ENCODE data around the gene RASSF3. TPM values are rescaled to one million over a fixed set of nuclear protein-coding genes. Genes with fewer than 3 reads are reported as not detected.

The RASSF3 gene
- total and polyA plus RNA-seq, 12 donors: 21.6 to 159 (median 82.4) TPM

DNA sequence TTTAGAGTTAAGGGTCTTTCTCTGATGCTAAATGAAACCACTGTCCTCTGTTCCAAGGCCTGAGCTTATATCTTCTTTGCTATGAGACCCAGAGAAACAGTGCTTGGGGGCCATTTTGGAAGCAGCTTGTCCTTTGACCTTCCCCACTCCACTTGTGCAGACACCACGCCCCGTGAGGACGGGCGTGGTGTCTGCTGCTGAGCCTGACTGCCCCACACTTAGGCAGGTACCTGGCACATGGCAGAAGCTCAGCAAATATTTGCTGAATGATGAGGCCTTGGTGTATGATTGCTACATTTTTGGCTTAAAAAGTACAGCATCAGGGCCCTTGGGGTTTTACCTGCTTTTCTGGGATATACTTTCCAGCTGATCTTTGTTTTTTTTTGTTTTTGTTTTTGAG is 69.9 kb downstream of the RASSF3 start:
- intact Hi-C loops (cut with DNase I): loop anchor here in 4 of 10 donors (5.0 kb wide), 1 partner anchor 68 kb away; the partner anchor contains the start of gene RASSF3 (in 4 of the 4)
- peak overlapping the region; percentile 2 to 89 (median 82) for H3K27ac ChIP-seq
- peaks cover 16 to 98% (median 76%) of the 10 kb centered on the region in 9 donors for H3K4me1 ChIP-seq
- H3K27me3 ChIP-seq: no peaks in the 10 kb centered on the region
- no peak for ATAC-seq
- peaks cover 0 to 9% (median 2%) of the 10 kb centered on the region in 9 donors for H3K36me3 ChIP-seq
- 56 to 77% methylated on average over 4 of the region's 4 CpGs for WGBS, 2 donors
- peak overlapping the region in 3 of 10 donors; percentile 14 to 26 (median 20) for H3K4me3 ChIP-seq
- DNase-seq: no peak
- TF ChIP-seq, protein P1, sequence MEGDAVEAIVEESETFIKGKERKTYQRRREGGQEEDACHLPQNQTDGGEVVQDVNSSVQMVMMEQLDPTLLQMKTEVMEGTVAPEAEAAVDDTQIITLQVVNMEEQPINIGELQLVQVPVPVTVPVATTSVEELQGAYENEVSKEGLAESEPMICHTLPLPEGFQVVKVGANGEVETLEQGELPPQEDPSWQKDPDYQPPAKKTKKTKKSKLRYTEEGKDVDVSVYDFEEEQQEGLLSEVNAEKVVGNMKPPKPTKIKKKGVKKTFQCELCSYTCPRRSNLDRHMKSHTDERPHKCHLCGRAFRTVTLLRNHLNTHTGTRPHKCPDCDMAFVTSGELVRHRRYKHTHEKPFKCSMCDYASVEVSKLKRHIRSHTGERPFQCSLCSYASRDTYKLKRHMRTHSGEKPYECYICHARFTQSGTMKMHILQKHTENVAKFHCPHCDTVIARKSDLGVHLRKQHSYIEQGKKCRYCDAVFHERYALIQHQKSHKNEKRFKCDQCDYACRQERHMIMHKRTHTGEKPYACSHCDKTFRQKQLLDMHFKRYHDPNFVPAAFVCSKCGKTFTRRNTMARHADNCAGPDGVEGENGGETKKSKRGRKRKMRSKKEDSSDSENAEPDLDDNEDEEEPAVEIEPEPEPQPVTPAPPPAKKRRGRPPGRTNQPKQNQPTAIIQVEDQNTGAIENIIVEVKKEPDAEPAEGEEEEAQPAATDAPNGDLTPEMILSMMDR (IDR thresholded peaks at IDR 0.05): no peak
- no peaks in the 10 kb centered on the region for H3K9me3 ChIP-seq

DNA sequence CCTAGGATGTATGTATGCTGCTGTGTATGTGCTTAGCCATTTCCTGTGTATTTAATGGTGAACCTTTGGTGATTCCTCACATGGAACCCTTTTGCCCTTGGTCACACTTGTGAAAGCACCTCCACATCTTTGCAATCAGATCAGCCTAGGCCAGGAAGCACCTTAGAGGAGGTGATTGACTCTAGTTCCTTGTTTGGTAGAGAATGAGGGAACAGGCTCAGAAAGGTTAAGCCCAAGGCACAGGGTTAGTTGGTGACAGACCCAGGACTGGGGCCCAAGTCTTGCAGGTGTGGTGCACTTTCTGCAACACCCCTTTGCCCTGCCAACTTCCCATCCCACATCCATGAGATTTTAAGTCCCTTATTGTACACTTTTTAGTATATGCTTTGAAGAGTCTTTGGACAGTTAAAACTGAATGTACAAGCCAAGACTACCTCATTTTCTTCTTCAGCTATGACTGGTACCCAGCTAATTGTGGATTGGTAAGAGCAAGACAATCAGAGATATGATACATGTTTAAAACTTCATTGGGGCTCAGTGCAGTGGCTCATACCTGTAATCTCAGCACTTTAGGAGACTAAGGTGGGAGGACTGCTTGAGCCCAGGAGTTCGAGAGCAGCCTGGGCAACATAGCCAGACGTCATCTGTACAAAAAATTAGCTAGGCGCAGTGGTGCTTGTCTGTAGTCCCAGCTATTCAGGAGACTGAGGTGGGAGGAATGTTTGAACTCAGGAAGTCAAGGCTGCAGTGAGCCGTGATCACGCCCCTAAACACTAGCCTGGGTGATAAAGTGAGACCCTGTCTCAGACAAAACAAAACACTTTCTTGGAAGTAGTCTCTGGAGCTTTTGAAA is 71.1 kb downstream of the RASSF3 start:
- Histone ChIP-seq H3K4me3 (no peak overlapping the region), H3K4me1 (peaks cover 16 to 94% (median 65%) of the 10 kb centered on the region in 9 donors), H3K27ac (peak overlapping the region in 9 of 10 donors; percentile 7 to 89 (median 82)), H3K9me3 (no peaks in the 10 kb centered on the region), H3K27me3 (no peaks in the 10 kb centered on the region), H3K36me3 (peaks cover 0 to 21% (median 12%) of the 10 kb centered on the region in 9 donors)
- ATAC-seq (no peak), DNase-seq (no peak)
- intact Hi-C loops (cut with DNase I): loop anchor here in 4 of 10 donors (5.0 kb wide), 1 partner anchor 69 kb away; the partner anchor contains the start of gene RASSF3 (in 4 of the 4)
- TF ChIP-seq, protein P1 (IDR thresholded peaks at IDR 0.05): no peak
- 67 to 80% methylated on average over 5 of the region's 5 CpGs for WGBS, 2 donors

GRCh38 chr12:64682572-64683277 is 72.4 kb downstream of the RASSF3 start:
- 16 to 26% methylated on average over 6 of the region's 6 CpGs for WGBS, 2 donors
- peak overlapping the region; percentile 7 to 89 (median 81) for H3K27ac ChIP-seq

More at GRCh38 chr12:64682572-64683277, 72.4 kb downstream of the RASSF3 start:
- Histone ChIP-seq H3K27me3 (no peaks in the 10 kb centered on the region), H3K4me1 (peaks cover 16 to 89% (median 59%) of the 10 kb centered on the region in 9 donors), H3K9me3 (no peaks in the 10 kb centered on the region), H3K4me3 (peak overlapping the region in 2 of 10 donors; percentile 7 to 8), H3K36me3 (peaks cover 0 to 33% (median 21%) of the 10 kb centered on the region in 9 donors)
- DNase-seq (peak in 1 of 2 donors; percentile 79), ATAC-seq (peak; percentile 72 to 88 (median 84))
- TF ChIP-seq, protein P1 (IDR thresholded peaks at IDR 0.05): no peak
- intact Hi-C loops (cut with DNase I): loop anchor here in 4 of 10 donors (5.0 kb wide), 1 partner anchor 70 kb away; the partner anchor contains the start of gene RASSF3 (in 4 of the 4)

Data from heart right ventricle (tissue), 16 donors.